Endothelial cell of umbilical vein (primary cell): ENCODE results near the gene F3. TPM values are rescaled to one million over a fixed set of nuclear protein-coding genes. Genes with fewer than 3 reads are reported as not detected.

Experiments used
- BruUV-seq: library from RNA; stranded (reverse); fragments of 400-500 nt; replicated peaks from 2 replicates; lab custom pipeline; 2021; lab: Mats Ljungman, UMichigan
- CTCF ChIA-PET: fragments of 300-600, 350-600 bp; sonication (Branson Sonifier 250); formaldehyde crosslinking; loops from one replicate; lab custom pipeline; 2021; ENCODE audit warnings: antibody characterized with exemption, inconsistent platforms; lab: Charles Lee
- POLR2A ChIA-PET: fragments of 300-600, 350-600 bp; sonication (Branson Sonifier 250); formaldehyde crosslinking; loops from one replicate; lab custom pipeline; 2021; ENCODE audit warnings: antibody characterized with exemption, inconsistent platforms; lab: Charles Lee
- DNase-seq: peaks from one replicate; pipeline ENCODE4 v3.0.0-alpha.2; 2011; ENCODE audit warnings: low read depth, low spot score
- FAIRE-seq: peaks from 2 replicates; lab custom pipeline; 2011; peaks lifted over from hg19 to GRCh38; lab: Jason Lieb, UNC
- H2AFZ ChIP-seq: 2 replicates; pipeline ENCODE4 v1.6.0; 2012; ENCODE audit warnings: low read depth, low read length, control low read depth, inconsistent platforms
- H3K27ac ChIP-seq: 2 replicates; pipeline ENCODE4 v1.5.1; 2011; ENCODE audit warnings: low read depth, mild to moderate bottlenecking, control low read depth, low read length, moderate library complexity; ENCODE audit not compliant: insufficient read depth
- H3K27me3 ChIP-seq, 2 experiments: 2 replicates each; pipeline versions ENCODE4 v1.6.0 to v1.6.1; 2011; ENCODE audit warnings: low read length in 2 of 2, mixed read lengths in 1 of 2; ENCODE audit not compliant: control insufficient read depth in 2 of 2, insufficient read depth in 2 of 2
- H3K36me3 ChIP-seq, 2 experiments: 2 replicates in 1 of 2; 3 replicates in 1 of 2; pipeline ENCODE4 v1.5.1; 2011; ENCODE audit warnings: low read length in 2 of 2, mild to moderate bottlenecking in 1 of 2, moderate library complexity in 1 of 2; ENCODE audit not compliant: control insufficient read depth in 2 of 2, insufficient read depth in 2 of 2; ENCODE audit errors: extremely low read depth in 1 of 2
- H3K4me1 ChIP-seq: 3 replicates; pipeline ENCODE4 v1.5.1; 2011; ENCODE audit warnings: mild to moderate bottlenecking, low read length; ENCODE audit not compliant: control insufficient read depth, insufficient read depth; ENCODE audit errors: extremely low read depth
- H3K4me2 ChIP-seq: 2 replicates; pipeline ENCODE4 v1.6.1; 2011; ENCODE audit warnings: low read length, control low read depth, mixed read lengths; ENCODE audit not compliant: insufficient read depth
- H3K4me3 ChIP-seq, 3 experiments: fragments of 200-600 bp in 1 of 3; sonication (generic), shearing (Covaris generic) in 1 of 3; replicated peaks in 1 of 3; 2 replicates each; pipeline ENCODE4 v1.5.1; 2011 to 2016; ENCODE audit warnings: control low read depth in 3 of 3, low read length in 3 of 3, mild to moderate bottlenecking in 2 of 3, inconsistent platforms in 1 of 3, low read depth in 1 of 3, moderate library complexity in 1 of 3; ENCODE audit not compliant: insufficient read depth in 1 of 3
- H3K79me2 ChIP-seq: 2 replicates; pipeline ENCODE4 v1.6.0; 2012; ENCODE audit warnings: low read length, inconsistent platforms; ENCODE audit not compliant: control insufficient read depth, insufficient read depth
- H3K9ac ChIP-seq: replicated peaks from 2 replicates; pipeline ENCODE3; 2011; ENCODE audit warnings: low read length, control low read depth; ENCODE audit not compliant: insufficient read depth; ENCODE audit errors: extremely low read depth
- H3K9me1 ChIP-seq: replicated peaks from 3 replicates; pipeline ENCODE4 v1.6.0; 2011; ENCODE audit warnings: mild to moderate bottlenecking, low read length; ENCODE audit not compliant: control insufficient read depth, insufficient read depth; ENCODE audit errors: extremely low read depth
- H3K9me3 ChIP-seq: replicated peaks from 2 replicates; pipeline ENCODE4 v1.5.1; 2012; ENCODE audit warnings: low read length, inconsistent platforms; ENCODE audit not compliant: control insufficient read depth, insufficient read depth
- H4K20me1 ChIP-seq: replicated peaks from 2 replicates; pipeline ENCODE3; 2011; ENCODE audit warnings: mild to moderate bottlenecking, low read length; ENCODE audit not compliant: control insufficient read depth, insufficient read depth; ENCODE audit errors: extremely low read depth
- EZH2 ChIP-seq: IDR thresholded peaks from 2 replicates; pipeline ENCODE4 v1.6.1; 2012; ENCODE audit warnings: borderline replicate concordance, low read depth, mild to moderate bottlenecking, moderate library complexity, low read length, inconsistent platforms; ENCODE audit not compliant: severe bottlenecking
- FOS ChIP-seq: IDR thresholded peaks from 2 replicates; pipeline ENCODE4 v1.6.1; 2011; ENCODE audit warnings: mild to moderate bottlenecking, low read length, moderate library complexity, borderline replicate concordance; ENCODE audit not compliant: insufficient read depth
- GATA2 ChIP-seq: IDR thresholded peaks from 2 replicates; pipeline ENCODE4 v1.7.0; 2011; ENCODE audit warnings: low read depth, mild to moderate bottlenecking, moderate library complexity, mixed read lengths, low read length; ENCODE audit not compliant: insufficient read length, insufficient read depth
- JUN ChIP-seq: IDR thresholded peaks from 2 replicates; pipeline ENCODE4 v1.6.1; 2011; ENCODE audit warnings: borderline replicate concordance, low read depth; ENCODE audit not compliant: insufficient read length, insufficient read depth
- MYC ChIP-seq: IDR thresholded peaks from one replicate; pipeline ENCODE4 v1.6.1; 2011; ENCODE audit warnings: mild to moderate bottlenecking, low read depth, low read length
- POLR2A ChIP-seq: IDR thresholded peaks from 2 replicates; pipeline ENCODE4 v1.6.1; 2012; ENCODE audit warnings: low read depth, mild to moderate bottlenecking, control low read depth, low read length
- POLR2AphosphoS5 ChIP-seq: IDR thresholded peaks from 2 replicates; pipeline ENCODE4 v1.6.1; 2012; ENCODE audit warnings: low read depth, mild to moderate bottlenecking, control low read depth, low read length, moderate library complexity; ENCODE audit not compliant: insufficient read depth
- dilution Hi-C: fragments of 300-500 bp; cut with MboI; formaldehyde crosslinking; loops from one replicate; pipeline ENCODE4 v1.15.0; 2019; ENCODE audit warnings: low sequenced_read_pairs; ENCODE audit not compliant: extremely low pct_ligation_motif_present
- intact Hi-C: fragments of 100-400 bp; cut with micrococcal nuclease; formaldehyde crosslinking; loops from one replicate; pipeline ENCODE4 v1.10.0; 2022
- polyA plus RNA-seq, 4 experiments: library from polyadenylated mRNA; depleted of rRNA in 3 of 4; stranded (reverse) in 3 of 4; unstranded in 1 of 4; fragments of >200 nt; gene quantifications; 2 replicates each; pipeline versions ENCODE4 v1.2.1 to v1.2.3, GENCODE V29; 2011 to 2012; ENCODE audit warnings: missing spikeins in 1 of 4
- total RNA-seq: library from RNA; stranded (reverse); gene quantifications from 2 replicates; pipeline ENCODE4 v1.2.3, GENCODE V29; 2021
- TF ChIP-seq, protein P1 (sequence below), 2 donors: IDR thresholded peaks; 1 replicate in 1 of 2; 2 replicates in 1 of 2; pipeline ENCODE4 v1.5.1; 2011; ENCODE audit warnings: low read length in 2 of 2, mild to moderate bottlenecking in 2 of 2, moderate library complexity in 2 of 2, control low read depth in 1 of 2, inconsistent platforms in 1 of 2, low read depth in 1 of 2; ENCODE audit not compliant: insufficient read depth in 1 of 2; ENCODE audit errors: extremely low read depth in 1 of 2
- TF ChIP-seq, protein P2 (sequence below): IDR thresholded peaks from 2 replicates; pipeline ENCODE4 v1.6.1; 2011; ENCODE audit not compliant: insufficient read depth, insufficient read length

The F3 gene
- total and polyA plus RNA-seq, 2 donors (not counting 3 experiments of a cell fraction or from before 2014, with no cell fraction given): 1.2 to 2.3 TPM

- intact Hi-C loops: no loop called here
Observed at GRCh38 chr1:94524531-94524930, 17.0 kb downstream of the F3 start.

More at GRCh38 chr1:94524531-94524930, 17.0 kb downstream of the F3 start:
- H3K79me2 ChIP-seq: no peaks in the 10 kb centered on the region
- BruUV-seq: no TSS peak
- CTCF ChIA-PET: interaction anchor here (1.5 to 6.3 kb wide), 3 partner anchors 43 to 517 kb away, joined by 3 to 104 read pairs (median 5); no protein-coding TSS in a partner anchor
- no peak overlapping the region for H3K9ac ChIP-seq
- dilution Hi-C loops: no loop called here
- no peak overlapping the region for H2AFZ ChIP-seq
- H3K9me1 ChIP-seq: no peaks in the 10 kb centered on the region
- no peaks in the 10 kb centered on the region for H3K9me3 ChIP-seq
- no peaks in the 10 kb centered on the region for H3K4me1 ChIP-seq
- no peak overlapping the region for H3K4me2 ChIP-seq
- no peak overlapping the region for H3K27ac ChIP-seq
- no peaks in the 10 kb centered on the region for H4K20me1 ChIP-seq
- no peak for DNase-seq
- no peaks in the 10 kb centered on the region for H3K27me3 ChIP-seq
- TF ChIP-seq POLR2A (no peak), GATA2 (no peak), EZH2 (no peak), POLR2AphosphoS5 (no peak), FOS (no peak), JUN (no peak), MYC (no peak)
- TF ChIP-seq, protein P1, sequence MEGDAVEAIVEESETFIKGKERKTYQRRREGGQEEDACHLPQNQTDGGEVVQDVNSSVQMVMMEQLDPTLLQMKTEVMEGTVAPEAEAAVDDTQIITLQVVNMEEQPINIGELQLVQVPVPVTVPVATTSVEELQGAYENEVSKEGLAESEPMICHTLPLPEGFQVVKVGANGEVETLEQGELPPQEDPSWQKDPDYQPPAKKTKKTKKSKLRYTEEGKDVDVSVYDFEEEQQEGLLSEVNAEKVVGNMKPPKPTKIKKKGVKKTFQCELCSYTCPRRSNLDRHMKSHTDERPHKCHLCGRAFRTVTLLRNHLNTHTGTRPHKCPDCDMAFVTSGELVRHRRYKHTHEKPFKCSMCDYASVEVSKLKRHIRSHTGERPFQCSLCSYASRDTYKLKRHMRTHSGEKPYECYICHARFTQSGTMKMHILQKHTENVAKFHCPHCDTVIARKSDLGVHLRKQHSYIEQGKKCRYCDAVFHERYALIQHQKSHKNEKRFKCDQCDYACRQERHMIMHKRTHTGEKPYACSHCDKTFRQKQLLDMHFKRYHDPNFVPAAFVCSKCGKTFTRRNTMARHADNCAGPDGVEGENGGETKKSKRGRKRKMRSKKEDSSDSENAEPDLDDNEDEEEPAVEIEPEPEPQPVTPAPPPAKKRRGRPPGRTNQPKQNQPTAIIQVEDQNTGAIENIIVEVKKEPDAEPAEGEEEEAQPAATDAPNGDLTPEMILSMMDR (IDR thresholded peaks at IDR 0.05; ENCODE audit: extremely low read depth in 1 of 2, insufficient read depth in 1 of 2, low read depth in 1 of 2, low read length in 2 of 2): no peak
- TF ChIP-seq, protein P2, sequence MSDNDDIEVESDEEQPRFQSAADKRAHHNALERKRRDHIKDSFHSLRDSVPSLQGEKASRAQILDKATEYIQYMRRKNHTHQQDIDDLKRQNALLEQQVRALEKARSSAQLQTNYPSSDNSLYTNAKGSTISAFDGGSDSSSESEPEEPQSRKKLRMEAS: no peak
- no peak overlapping the region for H3K4me3 ChIP-seq
- no peaks in the 10 kb centered on the region for H3K36me3 ChIP-seq
- FAIRE-seq: no peak
- POLR2A ChIA-PET: no interaction called here
